Gastroesophageal sphincter (tissue), 3 donors: Measurements from ENCODE around the gene IGSF6.

Experiments used
- POLR2A ChIP-seq, 2 donors: fragments of 450-650 bp; IDR thresholded peaks; one replicate each; pipeline ENCODE4 v1.6.1; 2017; ENCODE audit warnings: antibody characterized with exemption in 2 of 2, mild to moderate bottlenecking in 2 of 2, moderate library complexity in 1 of 2
- TF ChIP-seq, protein P1 (sequence below), 4 experiments: fragments of 200-600 bp in 2 of 4; fragments of 450-650 bp in 2 of 4; sonication (generic) in 1 of 4; IDR thresholded peaks; one replicate each; pipeline ENCODE4 v1.5.1; 2017 to 2019; ENCODE audit warnings: antibody characterized with exemption in 4 of 4, mild to moderate bottlenecking in 2 of 4, moderate library complexity in 2 of 4

DNA sequence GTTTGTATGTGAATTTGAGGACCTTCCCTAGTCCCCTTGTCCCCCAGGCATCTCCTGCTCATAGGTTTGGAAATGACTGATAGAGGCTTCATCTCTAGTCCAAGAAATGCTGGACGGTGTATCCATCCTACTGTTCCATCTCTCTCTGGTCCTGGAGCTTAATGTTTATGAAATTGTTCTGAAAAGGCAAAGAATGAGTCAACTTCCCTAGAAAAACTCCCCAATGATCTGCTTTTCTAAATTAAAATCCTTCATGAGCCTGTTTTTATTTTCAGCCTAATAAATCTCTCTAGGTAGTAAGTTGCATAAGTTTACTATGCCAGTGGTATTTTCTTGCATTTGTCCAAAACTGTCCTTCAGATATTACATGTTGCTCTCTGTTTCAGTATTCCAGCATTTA lies 2.1 kb upstream of the IGSF6 start:
- TF ChIP-seq POLR2A (IDR thresholded peaks at IDR 0.05): no peak
- TF ChIP-seq, protein P1, sequence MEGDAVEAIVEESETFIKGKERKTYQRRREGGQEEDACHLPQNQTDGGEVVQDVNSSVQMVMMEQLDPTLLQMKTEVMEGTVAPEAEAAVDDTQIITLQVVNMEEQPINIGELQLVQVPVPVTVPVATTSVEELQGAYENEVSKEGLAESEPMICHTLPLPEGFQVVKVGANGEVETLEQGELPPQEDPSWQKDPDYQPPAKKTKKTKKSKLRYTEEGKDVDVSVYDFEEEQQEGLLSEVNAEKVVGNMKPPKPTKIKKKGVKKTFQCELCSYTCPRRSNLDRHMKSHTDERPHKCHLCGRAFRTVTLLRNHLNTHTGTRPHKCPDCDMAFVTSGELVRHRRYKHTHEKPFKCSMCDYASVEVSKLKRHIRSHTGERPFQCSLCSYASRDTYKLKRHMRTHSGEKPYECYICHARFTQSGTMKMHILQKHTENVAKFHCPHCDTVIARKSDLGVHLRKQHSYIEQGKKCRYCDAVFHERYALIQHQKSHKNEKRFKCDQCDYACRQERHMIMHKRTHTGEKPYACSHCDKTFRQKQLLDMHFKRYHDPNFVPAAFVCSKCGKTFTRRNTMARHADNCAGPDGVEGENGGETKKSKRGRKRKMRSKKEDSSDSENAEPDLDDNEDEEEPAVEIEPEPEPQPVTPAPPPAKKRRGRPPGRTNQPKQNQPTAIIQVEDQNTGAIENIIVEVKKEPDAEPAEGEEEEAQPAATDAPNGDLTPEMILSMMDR (IDR thresholded peaks at IDR 0.05): no peak
